ENCODE measurements around the gene NPW. TPM values are rescaled to one million over a fixed set of nuclear protein-coding genes. Genes with fewer than 3 reads are reported as not detected.

NPW gene
- total and polyA plus RNA-seq, 9 of the 15 experiments (the other 6 are each of a cell fraction or from before 2014, with no cell fraction given): 0.14 to 4.0 (median 2.6) TPM; not detected in 4

DNA sequence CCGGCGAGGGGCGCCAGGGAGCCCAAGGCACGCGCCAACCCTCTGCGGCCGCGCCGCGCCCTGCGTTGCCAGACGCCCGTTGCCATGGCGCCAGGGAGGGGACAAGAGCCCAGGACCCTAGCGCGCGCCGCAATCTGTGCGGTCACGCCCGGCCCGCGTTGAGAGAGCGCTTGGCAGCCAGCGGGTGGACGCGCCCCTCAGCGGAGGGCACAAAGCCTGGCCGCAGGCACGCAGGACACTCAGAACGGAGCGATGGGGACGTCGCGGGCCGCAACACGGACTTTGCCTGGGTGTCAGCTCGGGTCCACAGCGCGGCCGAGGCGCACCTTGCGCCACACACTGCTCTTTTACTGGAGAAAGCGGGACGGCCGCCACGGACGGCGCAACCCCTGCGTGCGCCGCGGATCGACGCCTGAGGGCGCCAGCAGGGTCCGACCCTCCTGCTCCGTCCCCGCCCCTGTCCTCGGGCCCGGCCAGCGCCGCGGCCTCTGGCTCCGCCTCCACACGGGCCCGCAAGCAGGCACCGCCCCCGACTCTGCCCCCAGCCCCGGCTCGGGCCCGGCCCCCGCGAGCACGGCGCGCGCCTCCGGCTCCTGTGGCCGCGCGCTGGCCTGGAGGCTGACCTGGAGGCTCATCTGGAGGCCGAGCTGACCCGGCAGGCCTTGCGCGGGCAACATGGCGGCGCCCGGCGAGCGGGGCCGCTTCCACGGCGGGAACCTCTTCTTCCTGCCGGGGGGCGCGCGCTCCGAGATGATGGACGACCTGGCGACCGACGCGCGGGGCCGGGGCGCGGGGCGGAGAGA lies 35.8 kb upstream of the NPW start, which contains the start of gene GFER (continued):
- peak; percentile 55; the same call in 1 of the 2 replicates for TF ChIP-seq POLR2AphosphoS5 (IDR thresholded peaks at IDR 0.05; ENCODE audit: control insufficient read depth, insufficient read depth, low read depth, low read length)
- TF ChIP-seq BRD4 (IDR thresholded peaks at IDR 0.05): 0 out of 2 replicates have a peak, but pooled peaks have one; percentile 11
- peak; percentile 31 for TF ChIP-seq PHF20 (IDR thresholded peaks at IDR 0.05; ENCODE audit: partially characterized antibody)
- TF ChIP-seq TRIM24 (IDR thresholded peaks at IDR 0.05): no peak; a peak in 1 of 4 replicates
- TF ChIP-seq, protein P1, sequence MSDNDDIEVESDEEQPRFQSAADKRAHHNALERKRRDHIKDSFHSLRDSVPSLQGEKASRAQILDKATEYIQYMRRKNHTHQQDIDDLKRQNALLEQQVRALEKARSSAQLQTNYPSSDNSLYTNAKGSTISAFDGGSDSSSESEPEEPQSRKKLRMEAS (CRISPR knock-in tag; IDR thresholded peaks at IDR 0.05): peak; percentile 65
- peak; percentile 23 to 47; a peak in 2 of 4 replicates for TF ChIP-seq RAD21 (CRISPR knock-in tag; conservative IDR thresholded peaks at IDR 0.05 in 1 of 2, IDR thresholded peaks at IDR 0.05 in 1 of 2)
- TF ChIP-seq TGIF2 (CRISPR knock-in tag; IDR thresholded peaks at IDR 0.05): no peak; the same call in 1 of the 2 replicates
- TF ChIP-seq ZNF253 (CRISPR knock-in tag; conservative IDR thresholded peaks at IDR 0.05): no peak
- no peak for TF ChIP-seq WHSC1 (IDR thresholded peaks at IDR 0.05; ENCODE audit: low read length)
- peak; percentile 73 for TF ChIP-seq ARID4B (CRISPR knock-in tag; IDR thresholded peaks at IDR 0.05)
- peak; percentile 91 for TF ChIP-seq RFX1 (IDR thresholded peaks at IDR 0.05)
- no peak for TF ChIP-seq SAFB2 (IDR thresholded peaks at IDR 0.05; ENCODE audit: borderline replicate concordance, low read depth, low read length, severe bottlenecking)
- peak; percentile 85; the same call in 1 of the 2 replicates for TF ChIP-seq THAP12 (CRISPR knock-in tag; IDR thresholded peaks at IDR 0.05)
- no peak for TF ChIP-seq PHB (CRISPR knock-in tag; IDR thresholded peaks at IDR 0.05)
- TF ChIP-seq PML (IDR thresholded peaks at IDR 0.05; ENCODE audit: low read length): peak; percentile 57; the same call in 1 of the 2 replicates
- peak; percentile 82 for TF ChIP-seq FOXJ2 (tag; IDR thresholded peaks at IDR 0.05)
- TF ChIP-seq, protein P2, sequence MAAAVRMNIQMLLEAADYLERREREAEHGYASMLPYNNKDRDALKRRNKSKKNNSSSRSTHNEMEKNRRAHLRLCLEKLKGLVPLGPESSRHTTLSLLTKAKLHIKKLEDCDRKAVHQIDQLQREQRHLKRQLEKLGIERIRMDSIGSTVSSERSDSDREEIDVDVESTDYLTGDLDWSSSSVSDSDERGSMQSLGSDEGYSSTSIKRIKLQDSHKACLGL (CRISPR knock-in tag; IDR thresholded peaks at IDR 0.05; ENCODE audit: borderline replicate concordance, poor library complexity, severe bottlenecking): peak; percentile 49
- TF ChIP-seq, protein P3, sequence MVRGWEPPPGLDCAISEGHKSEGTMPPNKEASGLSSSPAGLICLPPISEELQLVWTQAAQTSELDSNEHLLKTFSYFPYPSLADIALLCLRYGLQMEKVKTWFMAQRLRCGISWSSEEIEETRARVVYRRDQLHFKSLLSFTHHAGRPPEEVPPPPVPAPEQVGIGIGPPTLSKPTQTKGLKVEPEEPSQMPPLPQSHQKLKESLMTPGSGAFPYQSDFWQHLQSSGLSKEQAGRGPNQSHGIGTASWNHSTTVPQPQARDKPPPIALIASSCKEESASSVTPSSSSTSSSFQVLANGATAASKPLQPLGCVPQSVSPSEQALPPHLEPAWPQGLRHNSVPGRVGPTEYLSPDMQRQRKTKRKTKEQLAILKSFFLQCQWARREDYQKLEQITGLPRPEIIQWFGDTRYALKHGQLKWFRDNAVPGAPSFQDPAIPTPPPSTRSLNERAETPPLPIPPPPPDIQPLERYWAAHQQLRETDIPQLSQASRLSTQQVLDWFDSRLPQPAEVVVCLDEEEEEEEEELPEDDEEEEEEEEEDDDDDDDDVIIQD (CRISPR knock-in tag; IDR thresholded peaks at IDR 0.05): 0 out of 2 replicates have a peak, but pooled peaks have one; percentile 53

Data from K562 (cell line).